ENCODE results near the gene PPM1L.

- TF ChIP-seq CTCF (IDR thresholded peaks at IDR 0.05; ENCODE audit: low read depth, low read length, poor library complexity, severe bottlenecking) (no peak), EZH2phosphoT487 (IDR thresholded peaks at IDR 0.05; ENCODE audit: borderline replicate concordance, low read length) (no peak)
Measured at GRCh38 chr3:160837394-160837980, 81.5 kb downstream of the PPM1L start.
